ENCODE measurements around the gene TOP1.

The TOP1 gene

GRCh38 chr20:41028359-41029149, at the start of gene TOP1:
Gene TOP1 (plus strand): TSS chr20:41028822. CDS start chr20:41029068, 246 bp downstream.
- no peak for TF ChIP-seq CTCF (conservative IDR thresholded peaks at IDR 0.05; ENCODE audit: low read depth, low read length)
- peak within 1 kb of the TSS; percentile 89 for H3K4me3 ChIP-seq (ENCODE audit: low read length)
- peak; percentile 99 for DNase-seq (ENCODE audit: low read depth)

- DNase-seq (ENCODE audit: low read depth): no peak
- no peak for TF ChIP-seq CTCF (conservative IDR thresholded peaks at IDR 0.05; ENCODE audit: low read depth, low read length)
- H3K4me3 ChIP-seq (ENCODE audit: low read length): no peak overlapping the region
Observed at GRCh38 chr20:40979247-40979646, 49.4 kb upstream of the TOP1 start.

- TF ChIP-seq CTCF (conservative IDR thresholded peaks at IDR 0.05; ENCODE audit: low read depth, low read length): no peak
- no peak overlapping the region for H3K4me3 ChIP-seq (ENCODE audit: low read length)
- no peak for DNase-seq (ENCODE audit: low read depth)
Observed at GRCh38 chr20:40980106-40980827, 48.4 kb upstream of the TOP1 start.

GRCh38 chr20:40980828-40981310, 47.8 kb upstream of the TOP1 start:
- no peak for DNase-seq (ENCODE audit: low read depth)
- H3K4me3 ChIP-seq (ENCODE audit: low read length): no peak overlapping the region
- no peak for TF ChIP-seq CTCF (conservative IDR thresholded peaks at IDR 0.05; ENCODE audit: low read depth, low read length)

- no peak for TF ChIP-seq CTCF (conservative IDR thresholded peaks at IDR 0.05; ENCODE audit: low read depth, low read length)
- no peak for DNase-seq (ENCODE audit: low read depth)
- H3K4me3 ChIP-seq (ENCODE audit: low read length): no peak overlapping the region
Observed at GRCh38 chr20:40982415-40983145, 46.0 kb upstream of the TOP1 start.

GRCh38 chr20:40983898-40984297, 44.7 kb upstream of the TOP1 start:
- TF ChIP-seq CTCF (conservative IDR thresholded peaks at IDR 0.05; ENCODE audit: low read depth, low read length): no peak

More at GRCh38 chr20:40983898-40984297, 44.7 kb upstream of the TOP1 start:
- no peak overlapping the region for H3K4me3 ChIP-seq (ENCODE audit: low read length)
- DNase-seq (ENCODE audit: low read depth): no peak

All from retinal pigment epithelial cell (primary cell).